Epidermal melanocyte (primary cell): ENCODE measurements around the gene PDIA2.
"Not testable (repeated sequence)": the region's sequence is repeated elsewhere in the genome, so short reads cannot be mapped to it uniquely, and the experiment has no call there.

ENCODE experiments used
- DNase-seq: peaks from one replicate; pipeline ENCODE4 v3.0.0; 2011; ENCODE audit warnings: low spot score; ENCODE audit not compliant: insufficient read length

PDIA2 gene

DNA sequence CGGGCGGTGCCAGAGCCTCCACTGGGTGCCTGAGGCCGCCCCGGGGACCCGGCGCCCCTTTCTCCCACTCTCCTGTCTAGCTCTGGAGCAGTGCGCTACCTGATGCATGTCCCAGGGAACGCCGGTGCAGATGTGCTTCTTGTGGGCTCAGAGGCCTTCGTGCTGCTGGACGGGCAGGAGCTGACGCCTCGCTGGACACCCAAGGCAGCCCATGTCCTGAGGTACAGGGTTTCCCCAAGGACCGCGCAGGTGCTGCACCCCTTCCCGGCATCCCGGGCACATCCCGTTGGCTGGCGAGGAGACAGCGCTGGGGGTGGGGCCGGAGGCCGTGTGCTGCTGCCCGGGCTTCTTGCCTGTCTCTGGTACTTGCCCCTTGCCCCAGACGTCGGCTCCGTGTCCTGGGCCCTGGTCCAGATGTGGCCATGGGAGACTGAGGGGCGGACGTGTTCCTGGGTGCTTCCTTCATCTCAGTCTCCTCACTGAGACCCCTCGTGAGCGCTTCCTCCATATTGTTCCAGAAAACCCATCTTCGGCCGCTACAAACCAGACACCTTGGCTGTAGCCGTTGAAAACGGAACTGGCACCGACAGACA is 19.7 kb upstream of the PDIA2 start:
- no peak for DNase-seq

DNA sequence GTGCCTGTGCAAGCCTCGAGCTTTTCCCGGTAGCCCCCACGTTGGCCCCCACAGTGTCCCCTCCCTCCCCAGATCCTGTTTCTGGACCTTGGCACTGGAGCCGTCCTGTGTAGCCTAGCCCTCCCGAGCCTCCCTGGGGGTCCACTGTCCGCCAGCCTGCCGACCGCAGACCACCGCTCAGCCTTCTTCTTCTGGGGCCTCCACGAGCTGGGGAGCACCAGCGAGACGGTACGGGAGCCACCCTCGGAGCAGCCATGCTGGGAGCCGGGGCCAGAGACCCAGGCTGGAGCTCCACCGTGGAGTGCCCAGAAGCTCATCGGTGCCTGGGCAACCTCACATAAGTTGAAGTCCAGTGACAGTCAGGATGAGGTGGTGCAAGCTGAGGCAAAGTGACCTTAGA is 19.0 kb upstream of the PDIA2 start:
- no peak for DNase-seq

DNA sequence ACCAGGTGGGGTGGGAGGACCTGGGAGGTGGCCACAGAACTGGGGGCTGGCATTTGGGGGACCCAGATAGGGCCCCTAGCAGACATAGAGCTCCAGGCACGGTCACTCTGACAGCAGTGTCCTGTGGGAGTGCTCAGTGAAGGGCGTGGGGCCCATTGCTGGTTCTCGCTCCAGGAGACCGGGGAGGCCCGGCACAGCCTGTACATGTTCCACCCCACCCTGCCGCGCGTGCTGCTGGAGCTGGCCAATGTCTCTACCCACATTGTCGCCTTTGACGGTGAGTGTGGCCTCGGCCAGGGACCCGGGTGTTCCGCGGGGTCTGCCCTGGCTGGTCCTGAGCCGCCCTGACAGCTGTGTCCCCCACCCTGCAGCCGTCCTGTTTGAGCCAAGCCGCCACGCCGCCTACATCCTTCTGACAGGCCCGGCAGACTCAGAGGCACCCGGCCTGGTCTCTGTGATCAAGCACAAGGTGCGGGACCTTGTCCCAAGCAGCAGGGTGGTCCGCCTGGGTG is 18.5 kb upstream of the PDIA2 start:
- DNase-seq, result no peak

DNA sequence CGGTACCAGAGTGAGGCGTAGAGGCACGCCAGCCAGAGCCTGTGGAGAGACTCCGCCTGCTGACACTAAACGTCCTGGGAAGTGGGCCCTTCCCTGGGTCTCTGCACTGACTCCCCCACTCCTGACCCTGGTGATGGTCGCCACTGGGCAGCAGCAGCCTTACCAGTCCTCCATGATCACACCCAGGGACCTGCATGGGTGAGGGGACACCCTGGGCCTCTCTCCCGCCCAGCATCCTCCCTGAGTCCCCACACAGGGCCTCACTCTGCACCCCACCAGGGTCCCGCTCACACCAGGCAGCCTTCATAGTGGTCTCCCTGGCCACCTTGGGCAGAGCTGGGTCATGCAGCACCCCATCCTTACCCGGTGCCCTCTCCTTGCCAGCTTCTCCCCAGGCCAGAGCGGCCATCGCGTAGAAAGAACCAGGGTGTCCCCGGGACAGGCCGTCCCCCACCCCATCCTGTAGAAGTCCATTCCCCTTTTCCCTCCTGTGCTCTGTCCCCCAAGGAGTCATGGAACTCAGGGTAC is 17.9 kb upstream of the PDIA2 start:
- no peak for DNase-seq

DNA sequence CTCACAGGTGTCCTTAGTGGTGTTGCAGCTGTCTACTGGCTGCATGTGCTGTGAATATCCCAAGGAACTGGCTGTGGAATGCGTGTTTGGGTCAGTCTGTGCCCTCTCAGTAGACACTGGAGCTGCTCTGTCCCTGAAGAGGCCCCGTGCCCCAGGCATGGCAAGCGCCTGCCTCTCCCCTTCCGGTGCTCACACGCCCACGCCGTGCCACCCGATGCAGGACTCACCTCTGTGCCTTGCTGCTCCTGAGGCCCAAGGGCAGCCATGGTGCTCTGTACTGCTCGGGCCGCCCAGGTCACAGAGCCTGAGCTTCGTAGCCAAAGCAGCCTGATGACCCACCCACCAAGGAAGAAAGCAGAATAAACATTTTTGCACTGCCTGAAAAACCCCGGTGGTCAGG is 17.3 kb upstream of the PDIA2 start:
- DNase-seq, result no peak

DNA sequence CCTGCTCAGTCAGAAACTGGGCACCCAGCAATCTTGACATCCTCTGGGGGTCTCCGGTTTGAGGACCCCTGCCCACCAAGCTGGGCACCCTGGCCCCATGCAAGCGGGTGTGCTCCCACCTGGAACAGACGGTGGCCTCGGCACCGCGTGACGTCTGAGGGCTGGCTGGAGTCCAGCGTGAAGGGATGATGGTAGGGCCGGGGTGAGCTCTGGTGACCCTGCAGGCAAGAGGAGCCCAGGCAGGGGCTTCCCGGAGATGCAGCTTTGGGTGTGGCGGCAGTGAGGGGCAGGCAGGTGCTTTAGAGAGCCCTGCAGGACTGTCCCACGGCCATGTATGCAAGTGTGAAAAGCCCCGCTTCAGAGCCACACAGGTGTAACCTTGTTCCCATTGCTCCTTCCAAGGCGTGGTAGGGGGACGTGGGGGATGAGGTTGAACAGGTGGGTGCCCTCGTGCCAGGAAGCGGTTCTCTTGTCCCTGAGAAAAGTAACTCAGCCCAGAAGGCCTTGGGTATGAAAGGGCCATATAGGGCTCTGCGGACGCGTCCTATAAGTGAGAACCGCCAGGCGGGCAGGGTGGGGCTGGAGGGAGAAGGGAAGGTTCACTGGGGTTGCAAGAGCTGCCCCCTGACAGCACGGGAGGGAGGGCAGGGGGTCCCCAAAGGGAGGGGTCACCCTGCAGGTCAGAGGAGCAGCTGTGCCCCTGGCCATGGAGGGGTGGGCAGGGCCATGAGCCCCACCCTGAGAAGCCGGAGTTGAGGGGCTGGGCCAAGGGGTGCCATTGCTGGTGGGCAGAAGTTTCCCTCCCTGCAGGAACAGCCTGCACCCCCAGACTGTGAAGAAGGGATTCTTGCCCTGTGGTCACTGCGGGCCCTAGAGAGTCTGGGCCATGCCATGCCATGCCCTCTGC is 16.5 kb upstream of the PDIA2 start:
- no peak for DNase-seq

DNA sequence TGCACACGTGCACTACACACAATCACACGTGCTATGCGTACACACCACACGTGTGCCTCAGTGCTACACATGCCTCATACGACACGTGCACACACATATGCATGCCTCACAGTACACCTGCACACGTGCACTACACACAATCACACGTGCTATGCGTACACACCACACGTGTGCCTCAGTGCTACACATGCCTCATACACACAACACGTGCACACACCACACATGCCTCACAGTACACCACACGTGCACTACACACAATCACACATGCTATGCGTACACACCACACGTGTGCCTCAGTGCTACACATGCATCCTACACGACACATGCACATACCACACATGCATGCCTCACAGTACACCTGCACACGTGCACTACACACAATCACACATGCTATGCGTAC is 15.4 kb upstream of the PDIA2 start:
- not testable (repeated sequence) for DNase-seq

DNA sequence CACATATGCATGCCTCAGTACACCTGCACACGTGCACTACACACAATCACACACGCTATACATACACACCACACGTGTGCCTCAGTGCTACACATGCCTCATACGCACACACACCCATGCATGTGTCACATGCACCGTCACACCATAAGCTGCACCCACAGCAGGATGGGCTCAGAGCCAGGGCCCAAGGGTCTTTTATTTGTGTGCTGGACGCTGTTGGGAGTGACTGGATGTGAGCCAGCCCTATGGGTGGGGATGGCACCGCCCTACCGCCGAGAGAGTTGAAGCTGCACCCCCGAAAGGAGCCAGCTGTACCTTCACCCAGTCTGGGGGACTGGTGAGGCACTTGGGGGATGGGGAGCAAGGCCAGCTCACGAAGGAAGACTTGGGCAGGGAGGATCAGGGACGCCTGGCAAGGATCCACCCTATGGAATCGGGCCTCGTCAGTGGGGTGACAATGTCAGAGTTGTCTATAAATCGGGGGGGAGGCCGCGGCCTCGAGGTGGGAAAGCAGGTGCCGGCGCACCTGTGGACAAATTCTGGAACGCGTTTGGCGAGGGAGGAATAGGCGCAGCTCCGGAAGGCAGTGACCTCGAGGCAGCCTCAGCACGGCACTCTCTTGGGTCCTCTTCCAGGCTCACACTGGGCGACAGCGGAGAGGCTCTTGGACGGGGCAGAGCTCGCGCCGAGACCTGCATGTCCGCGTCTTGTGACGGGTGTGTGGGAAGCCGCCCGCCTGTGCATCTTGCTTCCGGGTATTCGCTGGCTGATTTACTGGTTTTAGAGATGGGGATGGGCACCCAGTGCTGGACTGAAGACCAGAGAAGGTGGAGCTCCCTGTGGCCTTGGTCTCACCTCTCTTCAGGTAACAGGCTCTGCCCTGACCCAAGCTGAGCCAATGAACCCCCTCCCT is 14.6 kb upstream of the PDIA2 start:
- no peak for DNase-seq

DNA sequence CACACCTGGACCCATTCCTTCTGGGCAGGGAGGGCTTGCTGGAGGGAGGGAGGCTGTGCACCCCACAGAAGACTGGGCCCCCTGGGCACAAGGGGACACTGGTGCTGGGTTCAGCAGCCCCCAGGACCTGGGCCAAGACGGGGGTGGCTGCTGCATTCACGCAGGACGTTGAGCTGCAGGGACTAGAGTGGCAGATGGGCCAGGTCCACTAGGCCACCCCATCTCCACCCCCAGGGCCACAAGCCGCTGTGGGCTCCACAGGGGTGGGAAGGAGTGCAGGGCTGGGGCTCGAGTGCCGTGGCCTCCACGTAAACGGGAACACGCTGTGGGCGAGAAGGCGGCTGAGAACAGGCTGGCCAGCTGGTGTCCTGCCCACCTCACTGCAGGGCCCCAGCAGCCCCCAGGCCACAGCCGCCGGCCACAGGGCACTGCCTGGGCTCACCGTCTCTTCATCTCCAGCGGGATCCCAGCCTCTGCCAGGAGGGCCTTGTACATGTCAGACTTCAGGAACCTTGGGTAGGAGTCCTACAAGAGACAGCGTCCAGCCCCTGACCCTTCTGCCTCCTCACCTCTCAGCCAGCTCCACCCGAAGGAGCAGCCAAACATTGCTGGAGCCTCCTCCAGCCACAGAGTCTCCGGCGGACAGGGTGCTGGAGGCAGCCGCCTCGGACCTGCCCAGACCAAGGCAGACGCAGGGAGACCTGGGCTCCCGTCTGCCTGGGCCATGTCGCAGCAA is 13.7 kb upstream of the PDIA2 start:
- no peak for DNase-seq

DNA sequence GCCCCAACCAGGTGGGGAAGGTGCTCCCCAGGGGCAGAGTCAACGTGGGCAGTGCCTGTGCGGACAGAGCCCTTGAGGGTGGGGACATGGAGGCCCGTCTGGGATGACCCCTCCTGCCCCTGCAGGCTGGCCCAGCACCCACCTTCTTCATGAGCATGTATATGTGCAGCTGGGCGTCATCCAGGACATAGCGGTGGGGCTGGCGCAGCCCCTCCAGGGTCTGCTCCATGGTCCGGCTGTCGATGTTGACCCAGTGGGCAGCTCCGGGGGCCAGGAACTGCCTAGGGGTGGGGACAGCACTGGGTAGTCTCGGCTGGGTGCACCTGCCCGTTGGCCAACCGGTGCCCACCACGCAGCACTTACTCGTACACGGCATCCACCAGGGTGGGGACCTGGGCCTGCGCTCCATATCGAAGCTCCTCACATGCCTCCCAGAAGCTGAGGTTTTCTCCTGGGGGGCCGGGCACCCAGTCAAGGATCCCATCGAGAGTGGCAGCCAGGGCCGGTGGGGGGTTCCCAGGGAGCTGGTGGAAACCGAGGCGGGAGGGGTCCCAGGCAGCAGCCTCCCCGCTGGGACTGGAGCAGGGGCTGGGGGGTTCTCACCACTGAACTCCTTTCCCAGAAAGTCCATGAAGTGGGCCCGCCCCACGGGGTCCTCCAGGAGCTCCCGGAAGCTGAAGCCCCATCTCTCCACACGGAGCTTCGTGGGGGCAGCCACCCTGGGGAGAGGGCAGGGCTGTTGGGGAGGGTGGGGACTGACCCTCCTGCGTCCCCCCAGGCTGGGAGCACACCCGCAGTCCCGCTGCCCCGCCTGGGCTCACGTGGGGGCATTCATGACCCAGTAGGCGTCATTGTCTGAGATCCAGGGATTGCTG is 12.3 kb upstream of the PDIA2 start:
- DNase-seq, result no peak

DNA sequence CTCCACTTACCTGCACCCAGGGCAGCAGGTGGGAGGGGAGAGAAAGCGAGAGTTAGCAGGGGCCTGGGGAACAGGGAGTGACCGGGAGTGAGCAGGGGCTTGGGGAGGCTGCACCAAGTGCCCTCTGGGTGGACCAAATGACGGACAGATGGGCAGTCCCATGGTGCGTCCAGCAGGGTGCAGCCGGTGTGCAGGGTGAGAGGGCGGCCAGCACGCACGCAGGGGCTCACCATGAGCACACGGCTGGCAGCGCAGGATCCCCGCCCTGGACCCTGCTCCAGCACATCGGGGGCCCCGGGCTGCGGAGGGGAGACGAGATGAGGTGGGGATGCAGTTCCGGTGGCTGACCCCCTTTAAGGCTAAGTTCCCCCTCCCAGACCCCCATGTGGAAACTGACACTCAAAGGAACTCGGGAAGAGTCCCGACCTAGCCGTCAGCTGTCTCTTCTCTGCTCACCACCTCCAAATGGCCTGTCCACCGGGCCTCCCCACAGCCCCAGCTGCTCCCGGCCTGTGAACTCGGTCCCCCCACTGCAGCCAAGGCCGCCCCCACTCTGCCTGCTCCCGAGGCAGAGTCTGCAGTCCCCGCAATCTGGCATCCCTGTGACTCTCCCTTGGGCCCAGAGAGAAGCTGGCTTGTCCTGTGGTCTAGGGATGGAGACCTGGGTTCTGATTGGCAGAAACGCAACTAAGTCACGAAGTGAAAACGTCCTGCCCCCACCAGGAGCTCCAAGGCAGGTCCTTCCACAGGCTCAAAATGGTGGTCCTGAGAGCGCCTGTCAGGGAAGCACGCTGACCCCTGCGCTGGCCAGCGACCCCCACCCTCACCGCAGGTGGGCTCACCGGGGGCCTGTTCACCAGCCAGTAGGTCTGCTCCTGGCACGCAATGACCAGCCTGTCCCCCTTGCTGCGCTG is 10.1 kb upstream of the PDIA2 start:
- no peak for DNase-seq

DNA sequence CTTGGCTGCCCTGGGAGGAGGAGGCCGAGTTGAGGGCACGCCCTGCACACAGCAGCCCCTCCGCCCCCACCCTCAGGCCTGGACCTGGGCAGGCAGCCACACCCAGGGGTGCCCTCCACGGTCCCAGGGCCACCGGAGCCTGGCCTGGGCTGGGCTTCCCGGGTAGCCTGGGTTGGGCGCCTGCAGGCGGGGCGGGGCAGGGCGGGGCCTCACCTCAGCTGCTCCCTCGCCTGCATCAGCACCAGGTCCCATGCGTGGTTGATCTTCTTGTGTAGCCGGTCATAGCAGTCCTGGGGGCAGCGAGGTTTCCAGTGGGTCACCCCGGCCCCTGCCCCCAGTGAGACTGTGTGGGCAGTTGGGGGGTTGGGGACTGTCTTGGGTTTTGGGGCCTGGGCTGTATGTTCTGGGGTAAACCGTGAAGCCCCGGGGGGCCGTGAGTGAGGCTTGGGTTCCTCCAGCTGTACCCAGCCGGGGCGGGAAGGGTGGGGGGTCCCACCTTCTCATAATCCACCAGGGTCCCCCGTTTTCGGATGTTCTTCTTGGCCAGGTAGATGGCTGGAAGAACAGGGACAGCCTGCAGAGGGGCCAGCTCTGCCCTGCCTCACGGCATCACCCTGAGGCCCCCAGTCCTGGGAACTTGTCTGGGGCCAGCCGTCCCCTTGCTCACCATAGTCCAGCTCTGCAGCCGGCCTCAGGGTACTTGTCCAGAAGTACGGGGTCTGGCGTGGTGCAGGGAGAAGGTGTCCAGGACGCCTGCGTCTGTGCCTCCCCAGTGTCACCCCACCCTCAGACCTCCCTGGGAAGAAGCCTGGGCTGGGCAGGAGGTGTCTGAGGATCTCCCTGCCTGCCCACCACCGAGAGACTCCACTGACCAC is 9.2 kb upstream of the PDIA2 start:
- no peak for DNase-seq

DNA sequence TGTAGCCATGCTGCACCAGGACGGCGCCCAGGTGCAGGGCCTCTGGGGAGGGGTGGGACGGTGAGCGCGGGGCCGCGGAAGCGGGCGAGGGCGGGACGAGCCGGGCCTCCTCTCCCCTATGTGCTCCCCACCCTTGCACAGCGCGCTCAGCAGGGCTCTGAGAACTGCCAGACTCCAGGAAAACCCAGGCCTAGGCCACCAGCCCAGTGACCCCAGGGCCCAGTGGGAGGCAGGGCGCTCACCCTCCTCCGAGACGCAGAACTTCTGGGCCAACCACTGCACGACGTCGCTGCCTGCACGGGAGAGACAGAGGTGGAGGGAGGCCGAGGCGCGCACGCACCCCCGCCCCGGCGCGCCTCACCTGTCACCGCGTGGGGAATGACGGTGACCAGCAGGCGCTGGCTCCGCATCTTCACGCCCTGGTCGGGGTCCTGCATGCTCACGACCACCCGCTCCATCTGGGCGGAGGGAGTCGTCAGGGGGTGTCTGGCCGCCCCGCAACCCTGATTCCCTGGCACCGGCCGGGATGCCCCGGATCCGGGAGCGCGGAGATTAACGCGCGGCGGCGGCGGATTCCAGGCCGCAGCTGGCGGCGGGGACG is 7.8 kb upstream of the PDIA2 start:
- no peak for DNase-seq

DNA sequence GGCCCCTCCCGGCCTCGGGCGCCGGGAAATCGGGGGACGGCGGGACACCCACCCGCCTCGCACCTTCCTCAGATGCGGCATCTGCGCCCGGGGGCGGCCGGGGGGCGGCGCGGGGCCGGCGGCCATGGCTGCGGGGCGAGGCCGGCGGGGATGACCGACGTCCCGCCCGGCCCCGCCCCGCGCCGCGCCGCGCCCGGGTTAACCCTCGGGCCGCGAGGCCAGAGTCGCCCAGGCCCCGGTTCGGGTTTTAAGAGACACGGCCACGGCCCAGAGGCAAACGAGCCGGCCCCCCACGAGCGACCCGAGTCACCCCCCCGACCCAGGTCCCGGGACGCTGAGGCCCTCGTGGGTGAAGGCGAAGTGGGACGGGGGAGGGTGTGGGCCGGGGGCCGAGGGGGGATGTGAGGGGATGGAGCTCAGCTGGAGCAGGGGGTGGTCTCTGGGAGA is 7.2 kb upstream of the PDIA2 start, which contains the start of gene RGS11:
TSS of gene RGS11 (minus strand) at position 159 of the 447 bp plus-strand sequence. CDS start at position 126, 33 bp downstream.
- DNase-seq, result peak; percentile 40

DNA sequence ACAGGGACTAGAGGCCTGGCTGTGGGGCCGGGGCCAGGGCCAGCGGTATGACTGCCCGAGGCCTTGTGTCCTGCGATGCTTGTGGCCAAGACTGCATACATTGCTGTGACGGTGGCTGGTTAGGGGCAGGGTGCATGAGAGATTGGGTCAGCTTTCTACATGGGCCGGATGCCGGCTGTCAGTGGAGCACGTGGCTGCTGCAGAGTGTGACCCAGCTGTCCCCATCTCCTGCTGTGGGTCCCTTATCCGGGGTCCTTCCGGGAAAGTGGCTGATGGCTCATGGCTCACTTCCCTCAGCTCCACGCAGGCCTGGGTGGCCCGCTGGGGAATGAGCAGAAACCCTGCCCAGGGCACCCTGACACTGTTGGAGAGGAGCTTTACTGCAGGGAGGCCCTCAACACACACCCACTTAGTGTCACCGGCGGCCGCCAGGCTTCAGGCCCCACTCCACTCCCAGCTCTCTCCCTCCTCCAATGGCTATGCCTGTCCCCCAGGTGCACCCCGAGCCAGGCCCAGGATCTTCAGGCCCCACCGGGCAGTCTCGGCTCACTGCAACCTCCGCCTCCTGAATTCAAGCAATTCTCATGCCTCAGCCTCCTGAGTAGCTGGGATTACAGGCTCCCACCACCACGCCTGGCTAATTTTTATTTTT is 6.4 kb upstream of the PDIA2 start:
- DNase-seq, result no peak

DNA sequence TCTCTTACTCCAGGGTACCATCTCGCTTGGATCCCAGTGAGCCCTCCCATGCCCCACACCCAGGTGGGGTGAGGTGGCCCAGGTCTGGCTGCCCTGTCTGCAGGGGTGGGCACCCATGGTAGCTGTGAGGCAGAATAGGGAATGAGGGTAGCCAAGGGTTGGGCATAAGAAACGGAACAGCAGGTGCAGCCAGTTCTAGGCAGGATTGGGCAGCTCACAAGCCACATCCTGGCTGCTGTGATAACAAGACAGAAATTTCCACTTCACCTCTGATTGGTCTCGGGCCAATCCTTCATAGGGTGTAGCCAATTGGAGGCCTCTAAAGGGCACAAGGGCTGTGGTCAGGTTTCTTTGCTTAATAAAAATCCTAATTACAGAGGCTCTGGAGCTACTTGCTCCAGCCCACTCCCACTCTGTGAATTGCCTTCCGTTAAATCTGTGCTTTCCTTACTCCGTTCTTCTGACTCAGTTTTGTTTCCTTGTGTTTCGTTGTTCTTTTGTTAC is 4.0 kb upstream of the PDIA2 start:
- DNase-seq, result no peak
